GM12875 (cell line): ENCODE results near the gene MOG.

Experiments
- H3K4me3 ChIP-seq: one replicate; pipeline ENCODE4 v1.5.1; 2011; ENCODE audit warnings: low read depth, low read length, control low read depth
- TF ChIP-seq, protein P1 (sequence below): IDR thresholded peaks from 2 replicates; pipeline ENCODE4 v1.5.1; 2011; ENCODE audit warnings: low read depth, mild to moderate bottlenecking, control low read depth, inconsistent platforms, low read length, moderate library complexity, borderline replicate concordance; ENCODE audit not compliant: insufficient read depth

MOG gene

DNA sequence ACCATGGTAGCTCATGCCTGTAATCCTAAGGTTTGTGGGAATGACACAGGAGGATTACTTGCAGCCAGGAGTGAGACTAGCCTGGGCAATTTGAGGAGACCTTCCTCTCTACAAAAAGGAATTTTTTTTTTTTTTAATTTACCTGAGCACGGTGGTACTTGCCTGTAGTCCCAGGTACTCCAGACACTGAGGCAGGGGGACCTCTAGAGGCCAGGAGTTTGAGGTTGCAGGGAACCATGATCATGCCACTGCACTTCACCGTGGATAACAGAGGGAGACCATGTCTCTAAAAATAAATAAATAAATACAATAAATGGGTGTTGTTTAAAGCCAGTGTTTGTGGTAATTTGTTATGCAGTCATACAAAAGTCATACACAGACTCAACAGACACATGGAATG is 64.0 kb downstream of the MOG start:
- TF ChIP-seq, protein P1, sequence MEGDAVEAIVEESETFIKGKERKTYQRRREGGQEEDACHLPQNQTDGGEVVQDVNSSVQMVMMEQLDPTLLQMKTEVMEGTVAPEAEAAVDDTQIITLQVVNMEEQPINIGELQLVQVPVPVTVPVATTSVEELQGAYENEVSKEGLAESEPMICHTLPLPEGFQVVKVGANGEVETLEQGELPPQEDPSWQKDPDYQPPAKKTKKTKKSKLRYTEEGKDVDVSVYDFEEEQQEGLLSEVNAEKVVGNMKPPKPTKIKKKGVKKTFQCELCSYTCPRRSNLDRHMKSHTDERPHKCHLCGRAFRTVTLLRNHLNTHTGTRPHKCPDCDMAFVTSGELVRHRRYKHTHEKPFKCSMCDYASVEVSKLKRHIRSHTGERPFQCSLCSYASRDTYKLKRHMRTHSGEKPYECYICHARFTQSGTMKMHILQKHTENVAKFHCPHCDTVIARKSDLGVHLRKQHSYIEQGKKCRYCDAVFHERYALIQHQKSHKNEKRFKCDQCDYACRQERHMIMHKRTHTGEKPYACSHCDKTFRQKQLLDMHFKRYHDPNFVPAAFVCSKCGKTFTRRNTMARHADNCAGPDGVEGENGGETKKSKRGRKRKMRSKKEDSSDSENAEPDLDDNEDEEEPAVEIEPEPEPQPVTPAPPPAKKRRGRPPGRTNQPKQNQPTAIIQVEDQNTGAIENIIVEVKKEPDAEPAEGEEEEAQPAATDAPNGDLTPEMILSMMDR: peak; percentile 20; the same call in 1 of the 2 replicates
- no peak overlapping the region for H3K4me3 ChIP-seq
